KOPT-K1 (cell line): ENCODE measurements around the gene RBM5.
"Not testable (repeated sequence)": the region's sequence is repeated elsewhere in the genome, so short reads cannot be mapped to it uniquely, and the experiment has no call there.

ENCODE experiments used
- H3K27ac ChIP-seq: fragments of 200-600 bp; sonication (generic); 2 replicates; pipeline ENCODE4 v1.5.1; 2016; ENCODE audit warnings: antibody characterized with exemption, mild to moderate bottlenecking, low read depth, low read length; ENCODE audit not compliant: poor library complexity, severe bottlenecking
- H3K36me3 ChIP-seq: fragments of 200-600 bp; sonication (generic); 2 replicates; pipeline ENCODE4 v1.5.1; 2017; ENCODE audit warnings: antibody characterized with exemption, mild to moderate bottlenecking, low read length, moderate library complexity; ENCODE audit not compliant: insufficient read depth
- H3K9me3 ChIP-seq: fragments of 200-600 bp; sonication (generic); 2 replicates; pipeline ENCODE4 v1.5.1; 2017; ENCODE audit warnings: antibody characterized with exemption, low read length, mild to moderate bottlenecking; ENCODE audit not compliant: insufficient read depth, poor library complexity, severe bottlenecking

RBM5 gene

DNA sequence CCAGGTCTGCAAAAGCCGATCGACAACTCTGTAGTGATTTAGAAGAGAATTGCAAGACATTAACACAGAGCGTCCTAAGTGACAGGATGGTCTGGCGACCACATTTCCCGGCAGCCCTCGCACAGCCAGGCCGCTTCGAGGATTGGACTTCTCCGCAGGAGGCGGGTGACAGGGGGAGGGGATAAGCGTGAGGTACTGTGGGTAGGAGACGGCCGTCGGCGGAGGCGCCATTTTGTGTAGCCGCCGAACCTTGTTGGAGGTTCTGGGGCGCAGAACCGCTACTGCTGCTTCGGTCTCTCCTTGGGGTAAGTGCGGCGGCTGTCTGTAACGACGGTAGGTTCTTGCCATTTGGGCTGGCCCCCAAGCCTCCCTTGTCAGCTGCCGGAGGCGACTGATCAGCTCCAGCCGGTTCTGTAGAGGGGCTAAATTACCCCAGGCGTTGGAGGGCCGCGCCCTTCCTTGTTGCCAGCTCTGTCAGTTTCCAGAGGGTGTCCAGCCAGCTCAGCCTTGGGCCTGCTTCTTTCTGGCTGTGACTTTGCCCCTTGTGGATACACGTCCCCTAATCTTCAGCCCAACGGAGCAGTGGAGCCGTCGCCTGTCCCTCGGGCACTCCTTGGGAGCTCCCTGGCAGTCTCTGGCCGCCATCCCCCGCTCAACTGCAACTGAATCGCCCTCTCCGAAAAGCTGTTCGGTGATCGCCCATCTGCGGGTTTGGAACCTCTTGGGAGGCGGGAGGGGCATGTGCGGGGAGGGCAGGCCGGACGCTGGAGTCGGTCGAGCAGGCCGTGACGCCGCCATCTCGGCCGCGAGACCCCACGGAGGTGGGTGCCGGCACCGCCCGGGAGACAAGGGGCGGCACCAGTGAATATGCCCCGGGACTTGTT is at the start of gene RBM5:
TSS of gene RBM5 (plus strand) at position 195 of the 884 bp plus-strand sequence. CDS start 1,516 bp downstream, outside the sequence.
- Histone ChIP-seq H3K36me3 (peaks cover 39% of the 10 kb centered on the region), H3K27ac (peak within 1 kb of the TSS; percentile 93), H3K9me3 (no peaks in the 10 kb centered on the region)

DNA sequence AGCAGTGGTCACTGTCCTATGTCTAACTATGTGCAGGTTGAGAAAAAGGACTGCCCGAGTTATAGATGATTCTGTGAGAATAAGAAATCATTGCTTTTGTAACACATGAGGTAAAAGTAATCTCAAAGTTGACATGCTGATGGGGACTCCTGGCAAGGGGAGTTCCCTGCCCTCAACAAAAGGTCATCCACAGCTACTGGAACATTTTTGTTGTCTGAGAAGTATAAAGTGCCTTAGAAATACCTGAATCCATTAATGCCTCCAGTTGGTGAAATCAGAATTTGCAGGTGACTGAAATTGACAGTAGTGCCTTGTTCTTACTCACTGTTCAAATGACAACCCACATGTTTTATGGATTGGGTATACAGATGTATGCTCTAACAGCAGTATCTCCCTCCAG is 43.7 kb upstream of the RBM5 start:
- H3K9me3 ChIP-seq: no peaks in the 10 kb centered on the region
- H3K27ac ChIP-seq: no peak overlapping the region
- H3K36me3 ChIP-seq: peaks cover 34% of the 10 kb centered on the region

DNA sequence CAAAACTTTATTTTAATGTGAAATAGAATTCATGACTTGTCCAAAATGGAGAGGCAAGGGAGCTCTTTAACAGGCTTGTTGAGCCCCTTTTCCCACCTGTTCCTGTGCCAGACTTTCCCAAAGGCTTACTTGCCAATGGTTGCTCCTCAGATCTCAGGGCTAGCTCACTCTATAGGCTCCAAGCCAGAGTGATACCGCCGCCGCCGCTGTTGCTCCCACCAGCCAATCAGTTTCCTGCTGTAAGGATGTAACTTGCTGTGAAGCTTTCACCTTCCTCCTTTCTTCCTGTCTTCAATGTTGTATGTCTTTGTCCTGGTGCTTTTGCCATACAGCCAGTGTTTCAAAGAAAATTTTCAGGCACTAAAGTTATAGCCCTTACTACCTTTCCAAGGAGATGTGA is 41.3 kb upstream of the RBM5 start:
- Histone ChIP-seq H3K9me3 (no peaks in the 10 kb centered on the region), H3K27ac (no peak overlapping the region), H3K36me3 (peaks cover 58% of the 10 kb centered on the region)

GRCh38 chr3:50050361-50050760 is 38.4 kb upstream of the RBM5 start:
- H3K9me3 ChIP-seq: no peaks in the 10 kb centered on the region
- H3K27ac ChIP-seq: no peak overlapping the region
- H3K36me3 ChIP-seq: peaks cover 81% of the 10 kb centered on the region

GRCh38 chr3:50057756-50058155 is 31.0 kb upstream of the RBM5 start:
- no peak overlapping the region for H3K27ac ChIP-seq
- H3K36me3 ChIP-seq: peaks cover 98% of the 10 kb centered on the region
- H3K9me3 ChIP-seq: no peaks in the 10 kb centered on the region

DNA sequence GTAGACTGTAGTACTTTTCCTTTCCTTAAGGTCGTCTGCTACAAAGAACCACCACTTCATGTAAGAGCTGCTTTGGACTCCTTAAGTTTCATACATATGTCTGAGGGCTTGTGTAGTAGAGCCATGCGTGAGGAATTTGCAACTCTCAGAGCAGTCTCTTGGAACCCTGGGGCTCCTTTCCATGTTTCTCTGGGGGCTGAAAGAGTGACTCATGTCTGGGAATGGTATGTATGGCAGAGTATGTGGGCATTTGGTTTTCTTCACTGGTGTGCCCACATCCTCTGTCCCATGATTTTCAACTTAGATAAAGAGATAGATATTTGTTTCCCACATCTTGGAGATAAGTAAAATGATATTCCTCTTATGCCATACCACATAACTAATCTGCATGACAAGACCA is 20.6 kb upstream of the RBM5 start:
- Histone ChIP-seq H3K9me3 (no peaks in the 10 kb centered on the region), H3K36me3 (peaks cover 99% of the 10 kb centered on the region), H3K27ac (no peak overlapping the region)

GRCh38 chr3:50078091-50078490 is 10.6 kb upstream of the RBM5 start:
- peaks cover 52% of the 10 kb centered on the region for H3K36me3 ChIP-seq
- H3K9me3 ChIP-seq: no peaks in the 10 kb centered on the region
- no peak overlapping the region for H3K27ac ChIP-seq

GRCh38 chr3:50078622-50079021 is 10.1 kb upstream of the RBM5 start:
- no peak overlapping the region for H3K27ac ChIP-seq
- peaks cover 47% of the 10 kb centered on the region for H3K36me3 ChIP-seq
- H3K9me3 ChIP-seq: no peaks in the 10 kb centered on the region

GRCh38 chr3:50084951-50085350 is 3.8 kb upstream of the RBM5 start:
- H3K9me3 ChIP-seq, H3K36me3 ChIP-seq, H3K27ac ChIP-seq: not testable (repeated sequence)

DNA sequence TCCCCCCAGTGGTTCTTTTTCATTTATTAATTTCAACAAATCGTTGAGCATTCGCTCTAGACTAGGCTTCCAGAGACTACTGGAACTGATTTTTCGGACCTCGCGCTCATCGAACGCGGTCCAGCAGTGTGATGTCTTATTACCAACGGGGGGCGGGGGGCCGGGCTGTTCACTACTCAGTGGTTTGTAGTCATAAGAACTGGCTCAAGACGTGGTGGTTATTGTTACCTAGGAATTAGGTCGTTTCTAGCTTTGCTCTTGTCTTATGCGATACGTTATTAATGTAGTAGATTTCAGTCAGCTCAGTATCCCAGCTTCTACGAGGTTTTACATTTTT is 858 bp downstream of the RBM5 start:
- Histone ChIP-seq H3K9me3 (no peaks in the 10 kb centered on the region), H3K27ac (peak overlapping the region; percentile 93), H3K36me3 (peaks cover 45% of the 10 kb centered on the region)

- H3K27ac ChIP-seq: no peak overlapping the region
- H3K36me3 ChIP-seq: peaks cover 59% of the 10 kb centered on the region
- H3K9me3 ChIP-seq: no peaks in the 10 kb centered on the region
Observed at GRCh38 chr3:50090984-50091383, 2.3 kb downstream of the RBM5 start.

DNA sequence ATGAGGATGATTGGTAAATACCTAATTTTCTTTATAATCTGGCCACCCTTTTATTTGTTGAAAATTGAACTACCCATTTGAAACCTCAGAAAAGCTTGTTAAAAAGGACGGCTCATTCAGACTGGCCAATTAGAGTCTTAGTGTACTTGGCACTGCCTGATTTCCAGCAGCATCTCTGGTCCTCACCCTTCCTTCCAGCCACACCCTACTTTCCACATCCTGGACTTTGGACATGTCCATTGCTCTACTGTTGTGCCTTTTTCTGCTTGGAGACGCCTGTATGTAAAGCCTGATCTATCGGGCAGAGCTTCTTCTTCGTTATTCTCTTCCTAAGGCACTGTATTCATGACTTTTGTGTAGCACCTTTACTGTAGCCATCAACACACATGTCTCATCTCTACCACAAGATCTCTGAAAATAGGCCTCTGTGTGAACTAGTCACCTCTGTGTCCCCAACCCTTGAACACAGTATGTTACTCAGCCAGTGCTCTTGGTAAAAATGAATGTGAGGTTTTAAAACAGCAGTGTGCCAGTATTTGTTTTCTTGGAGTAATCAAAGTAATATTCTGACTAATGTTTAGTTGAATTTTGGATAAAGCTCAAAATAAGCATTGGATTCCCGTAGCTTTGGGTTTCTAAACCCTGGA is 6.8 kb downstream of the RBM5 start:
- peaks cover 99% of the 10 kb centered on the region for H3K36me3 ChIP-seq
- H3K9me3 ChIP-seq: no peaks in the 10 kb centered on the region
- no peak overlapping the region for H3K27ac ChIP-seq

DNA sequence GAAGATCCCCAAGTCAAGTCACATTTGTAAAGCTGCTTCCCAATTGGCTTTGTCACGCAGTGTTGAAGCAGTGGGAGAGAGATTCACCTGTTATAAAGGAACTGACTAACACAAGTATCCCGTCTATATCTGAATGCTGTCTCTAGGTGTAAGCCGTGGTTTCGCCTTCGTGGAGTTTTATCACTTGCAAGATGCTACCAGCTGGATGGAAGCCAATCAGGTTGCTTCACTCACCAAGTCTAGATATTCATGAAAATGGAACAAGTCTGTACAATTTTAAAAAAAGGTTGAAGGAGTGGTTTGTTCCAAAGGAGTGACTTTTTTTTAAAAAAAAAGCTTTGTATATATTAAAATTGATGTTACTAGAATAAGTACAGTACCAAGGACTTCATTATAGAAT is 11.7 kb downstream of the RBM5 start:
- no peaks in the 10 kb centered on the region for H3K9me3 ChIP-seq
- peaks cover 99% of the 10 kb centered on the region for H3K36me3 ChIP-seq
- H3K27ac ChIP-seq: no peak overlapping the region

- H3K36me3 ChIP-seq: peaks cover 99% of the 10 kb centered on the region
- H3K27ac ChIP-seq: no peak overlapping the region
- H3K9me3 ChIP-seq: no peaks in the 10 kb centered on the region
Observed at GRCh38 chr3:50100956-50101845, 12.5 kb downstream of the RBM5 start.

GRCh38 chr3:50102558-50102957 is 13.8 kb downstream of the RBM5 start:
- peaks cover 99% of the 10 kb centered on the region for H3K36me3 ChIP-seq
- no peak overlapping the region for H3K27ac ChIP-seq
- no peaks in the 10 kb centered on the region for H3K9me3 ChIP-seq
